NCI-H2081 treated with DMSO at 0.1 percent for 48 hours (cell line): ENCODE data around the gene LRP1B.
A peak's percentile ranks its signal among the peaks of the same experiment; 100 is the strongest.
"Not testable (repeated sequence)": the region's sequence is repeated elsewhere in the genome, so short reads cannot be mapped to it uniquely, and the experiment has no call there.

Experiments used
- DNase-seq: peaks from one replicate; lab custom pipeline; 2025; lab: John Stamatoyannopoulos, UW

The LRP1B gene

GRCh38 chr2:140683658-140684057 is 1447.2 kb downstream of the LRP1B start:
- no peak for DNase-seq

GRCh38 chr2:140680862-140681261 is 1450.0 kb downstream of the LRP1B start:
- no peak for DNase-seq

- DNase-seq = no peak
Observed at GRCh38 chr2:140679752-140680151, 1451.1 kb downstream of the LRP1B start.

- DNase-seq = no peak
Observed at GRCh38 chr2:140669911-140670310, 1460.9 kb downstream of the LRP1B start.

- no peak for DNase-seq
Observed at GRCh38 chr2:140667203-140667602, 1463.6 kb downstream of the LRP1B start.

GRCh38 chr2:140662504-140662903 is 1468.3 kb downstream of the LRP1B start:
- DNase-seq = no peak

GRCh38 chr2:140658760-140659692 is 1471.8 kb downstream of the LRP1B start:
- DNase-seq = no peak

- DNase-seq = no peak
Observed at GRCh38 chr2:140657657-140658056, 1473.2 kb downstream of the LRP1B start.

GRCh38 chr2:140654565-140654964 is 1476.3 kb downstream of the LRP1B start:
- no peak for DNase-seq

- DNase-seq = no peak
Observed at GRCh38 chr2:140650825-140651224, 1480.0 kb downstream of the LRP1B start.

GRCh38 chr2:140650134-140650533 is 1480.7 kb downstream of the LRP1B start:
- DNase-seq = not testable (repeated sequence)

GRCh38 chr2:140648393-140648792 is 1482.4 kb downstream of the LRP1B start:
- no peak for DNase-seq

- DNase-seq = no peak
Observed at GRCh38 chr2:140643761-140644187, 1487.0 kb downstream of the LRP1B start.

GRCh38 chr2:140641163-140641562 is 1489.7 kb downstream of the LRP1B start:
- DNase-seq = no peak

- no peak for DNase-seq
Observed at GRCh38 chr2:140639628-140640027, 1491.2 kb downstream of the LRP1B start.

GRCh38 chr2:140630557-140630956 is 1500.3 kb downstream of the LRP1B start:
- no peak for DNase-seq

GRCh38 chr2:140627885-140628284 is 1502.9 kb downstream of the LRP1B start:
- DNase-seq = no peak

- DNase-seq = no peak
Observed at GRCh38 chr2:140627136-140627535, 1503.7 kb downstream of the LRP1B start.

GRCh38 chr2:140624200-140624599 is 1506.6 kb downstream of the LRP1B start:
- peak; percentile 28 for DNase-seq

- no peak for DNase-seq
Observed at GRCh38 chr2:140621583-140622362, 1509.0 kb downstream of the LRP1B start.

GRCh38 chr2:140604788-140605187 is 1526.0 kb downstream of the LRP1B start:
- DNase-seq = no peak

GRCh38 chr2:140604096-140604495 is 1526.7 kb downstream of the LRP1B start:
- no peak for DNase-seq

- DNase-seq = no peak
Observed at GRCh38 chr2:140603416-140603815, 1527.4 kb downstream of the LRP1B start.
